MG63 (cell line): ENCODE data around the gene UBE2L6. TPM values are rescaled to one million over a fixed set of nuclear protein-coding genes. Genes with fewer than 3 reads are reported as not detected.
A peak's percentile ranks its signal among the peaks of the same experiment; 100 is the strongest.

Source experiments
- DNase-seq: peaks from one replicate; pipeline ENCODE4 v3.0.0-alpha.2; 2020
- H3K27me3 ChIP-seq: fragments of 250-450 bp; sonication (Bioruptor Pico); 2 replicates; pipeline ENCODE4 v1.5.1; 2020; ENCODE audit warnings: mild to moderate bottlenecking, moderate library complexity
- H3K36me3 ChIP-seq: fragments of 250-450 bp; sonication (Bioruptor Pico); 2 replicates; pipeline ENCODE4 v1.5.1; 2020; ENCODE audit warnings: mild to moderate bottlenecking, moderate library complexity
- H3K4me3 ChIP-seq: fragments of 250-450 bp; sonication (Bioruptor Pico); 2 replicates; pipeline ENCODE4 v1.5.1; 2020; ENCODE audit warnings: mild to moderate bottlenecking, moderate library complexity
- H3K9me3 ChIP-seq: fragments of 250-450 bp; sonication (Bioruptor Pico); 2 replicates; pipeline ENCODE4 v1.5.1; 2020; ENCODE audit warnings: mild to moderate bottlenecking, moderate library complexity
- total RNA-seq: library from RNA; depleted of rRNA; stranded (reverse); fragments of >200 nt; shearing (Covaris generic); gene quantifications from 2 replicates; pipeline ENCODE4 v1.2.3, GENCODE V29; 2014; ENCODE audit warnings: low replicate concordance; rRNA removed

Gene UBE2L6
- total RNA-seq, 1 experiment from 2014 or later: 17.2 TPM

- peak; percentile 48 for DNase-seq
- H3K4me3 ChIP-seq: peak overlapping the region; percentile 73
- no peaks in the 10 kb centered on the region for H3K9me3 ChIP-seq
- H3K36me3 ChIP-seq: no peaks in the 10 kb centered on the region
- H3K27me3 ChIP-seq: no peaks in the 10 kb centered on the region
Observed at GRCh38 chr11:57514538-57515331, 52.7 kb downstream of the UBE2L6 start.

GRCh38 chr11:57513911-57514537 is 53.4 kb downstream of the UBE2L6 start:
- Histone ChIP-seq H3K4me3 (peak overlapping the region; percentile 73; the same call in 1 of the 2 replicates), H3K27me3 (no peaks in the 10 kb centered on the region), H3K9me3 (no peaks in the 10 kb centered on the region), H3K36me3 (no peaks in the 10 kb centered on the region)
- DNase-seq: no peak

GRCh38 chr11:57513452-57513795 is 54.0 kb downstream of the UBE2L6 start:
- H3K9me3 ChIP-seq: no peaks in the 10 kb centered on the region
- no peaks in the 10 kb centered on the region for H3K27me3 ChIP-seq
- DNase-seq: no peak
- no peak overlapping the region for H3K4me3 ChIP-seq
- H3K36me3 ChIP-seq: no peaks in the 10 kb centered on the region

- Histone ChIP-seq H3K27me3 (no peaks in the 10 kb centered on the region), H3K9me3 (no peaks in the 10 kb centered on the region), H3K36me3 (no peaks in the 10 kb centered on the region), H3K4me3 (no peak overlapping the region)
- DNase-seq: no peak
Observed at GRCh38 chr11:57512646-57513451, 54.6 kb downstream of the UBE2L6 start.

- Histone ChIP-seq H3K4me3 (no peak overlapping the region), H3K27me3 (no peaks in the 10 kb centered on the region), H3K9me3 (no peaks in the 10 kb centered on the region), H3K36me3 (no peaks in the 10 kb centered on the region)
- no peak for DNase-seq
Observed at GRCh38 chr11:57511741-57512430, 55.6 kb downstream of the UBE2L6 start.

GRCh38 chr11:57508341-57509170 is 58.9 kb downstream of the UBE2L6 start:
- H3K9me3 ChIP-seq: no peaks in the 10 kb centered on the region

GRCh38 chr11:57506522-57506921 is 61.0 kb downstream of the UBE2L6 start:
- no peak overlapping the region for H3K4me3 ChIP-seq
- no peaks in the 10 kb centered on the region for H3K36me3 ChIP-seq
- no peak for DNase-seq
- H3K9me3 ChIP-seq: no peaks in the 10 kb centered on the region
- H3K27me3 ChIP-seq: no peaks in the 10 kb centered on the region

More at GRCh38 chr11:57508341-57509170, 58.9 kb downstream of the UBE2L6 start:
- H3K27me3 ChIP-seq: no peaks in the 10 kb centered on the region
- no peaks in the 10 kb centered on the region for H3K36me3 ChIP-seq
- no peak for DNase-seq
- no peak overlapping the region for H3K4me3 ChIP-seq

- no peak for DNase-seq
- H3K36me3 ChIP-seq: no peaks in the 10 kb centered on the region
- H3K9me3 ChIP-seq: no peaks in the 10 kb centered on the region
- no peaks in the 10 kb centered on the region for H3K27me3 ChIP-seq
- H3K4me3 ChIP-seq: no peak overlapping the region
Observed at GRCh38 chr11:57504511-57504910, 63.0 kb downstream of the UBE2L6 start.

- no peak overlapping the region for H3K4me3 ChIP-seq
- no peak for DNase-seq
- no peaks in the 10 kb centered on the region for H3K9me3 ChIP-seq
- H3K27me3 ChIP-seq: no peaks in the 10 kb centered on the region
- no peaks in the 10 kb centered on the region for H3K36me3 ChIP-seq
Observed at GRCh38 chr11:57502870-57503269, 64.6 kb downstream of the UBE2L6 start.

- no peak overlapping the region for H3K4me3 ChIP-seq
- H3K27me3 ChIP-seq: no peaks in the 10 kb centered on the region
- no peaks in the 10 kb centered on the region for H3K36me3 ChIP-seq
- no peak for DNase-seq
- H3K9me3 ChIP-seq: no peaks in the 10 kb centered on the region
Observed at GRCh38 chr11:57502376-57502775, 65.1 kb downstream of the UBE2L6 start.

- no peaks in the 10 kb centered on the region for H3K36me3 ChIP-seq
- no peaks in the 10 kb centered on the region for H3K27me3 ChIP-seq
- H3K9me3 ChIP-seq: no peaks in the 10 kb centered on the region
- DNase-seq: no peak
- no peak overlapping the region for H3K4me3 ChIP-seq
Observed at GRCh38 chr11:57501953-57502352, 65.5 kb downstream of the UBE2L6 start.

Other genes starting within 250 kb of the UBE2L6 start
- gene TNKS1BP1, start 242.7 kb downstream of the UBE2L6 start, total RNA-seq: 39.4 and 86.8 TPM in 2 replicates
- 126 and 171 TPM in 2 replicates for gene SSRP1, start 231.8 kb downstream of the UBE2L6 start, total RNA-seq
- not detected in 2 replicates for gene P2RX3, start 229.3 kb downstream of the UBE2L6 start, total RNA-seq
- gene PRG3, start 186.5 kb downstream of the UBE2L6 start, total RNA-seq: not detected in 2 replicates
- 1.0 TPM in 1 of 2 replicates, not detected in the other for gene PRG2, start 177.0 kb downstream of the UBE2L6 start, total RNA-seq
- 73.1 and 84.3 TPM in 2 replicates for gene SLC43A3, start 140.6 kb downstream of the UBE2L6 start, total RNA-seq
- gene RTN4RL2, start 107.1 kb downstream of the UBE2L6 start, total RNA-seq: 0.03 and 1.6 TPM in 2 replicates
- 3.2 and 4.0 TPM in 2 replicates for gene SLC43A1, start 52.0 kb downstream of the UBE2L6 start, total RNA-seq
- gene TIMM10, start 36.9 kb downstream of the UBE2L6 start, total RNA-seq: 99.6 and 106 TPM in 2 replicates
- not detected in 2 replicates for gene SMTNL1, start 30.1 kb downstream of the UBE2L6 start, total RNA-seq
- 0.22 and 0.26 TPM in 2 replicates for gene SERPING1, start 30.0 kb upstream of the UBE2L6 start, total RNA-seq
- gene YPEL4, start 82.2 kb upstream of the UBE2L6 start, total RNA-seq: not detected in 2 replicates
- gene CLP1, start 90.1 kb upstream of the UBE2L6 start, total RNA-seq: 16.8 and 27.4 TPM in 2 replicates
- gene ZDHHC5, start 100.4 kb upstream of the UBE2L6 start, total RNA-seq: 30.5 and 33.3 TPM in 2 replicates
- 22.0 and 44.8 TPM in 2 replicates for gene MED19, start 144.5 kb upstream of the UBE2L6 start, total RNA-seq
- 139 and 143 TPM in 2 replicates for gene TMX2, start 144.9 kb upstream of the UBE2L6 start, total RNA-seq
- gene SELENOH, start 173.8 kb upstream of the UBE2L6 start, total RNA-seq: 147 and 154 TPM in 2 replicates
- gene BTBD18, start 184.1 kb upstream of the UBE2L6 start, total RNA-seq: not detected in 2 replicates
- 25.9 and 26.6 TPM in 2 replicates for gene CTNND1, start 194.1 kb upstream of the UBE2L6 start, total RNA-seq